T-helper 1 cell treated with Interleukin-12 subunit alpha and Interleukin-12 subunit beta and Interleukin-4 antibody, amounts not matched to agents 30 μg/mL and 1 μg/mL, for 36 hours (primary cell): ENCODE results near the gene NKAP.
"Not testable (repeated sequence)": the region's sequence is repeated elsewhere in the genome, so short reads cannot be mapped to it uniquely, and the experiment has no call there.

Source experiments
- H3K27ac Mint-ChIP-seq: one replicate; pipeline ENCODE4 v1.8.0; 2021; ENCODE audit warnings: mild to moderate bottlenecking, mixed read lengths
- H3K27me3 Mint-ChIP-seq: one replicate; pipeline ENCODE4 v1.8.0; 2021; ENCODE audit warnings: low read depth, mixed read lengths
- H3K36me3 Mint-ChIP-seq: one replicate; pipeline ENCODE4 v1.8.0; 2021; ENCODE audit warnings: low read depth, mixed read lengths
- H3K4me1 Mint-ChIP-seq: one replicate; pipeline ENCODE4 v1.8.0; 2021; ENCODE audit warnings: low read depth, mixed read lengths
- H3K4me3 Mint-ChIP-seq: one replicate; pipeline ENCODE4 v1.8.0; 2021; ENCODE audit warnings: mild to moderate bottlenecking, moderate library complexity, mixed read lengths
- H3K9me3 Mint-ChIP-seq: one replicate; pipeline ENCODE4 v1.8.0; 2021; ENCODE audit warnings: mixed read lengths

NKAP gene

DNA sequence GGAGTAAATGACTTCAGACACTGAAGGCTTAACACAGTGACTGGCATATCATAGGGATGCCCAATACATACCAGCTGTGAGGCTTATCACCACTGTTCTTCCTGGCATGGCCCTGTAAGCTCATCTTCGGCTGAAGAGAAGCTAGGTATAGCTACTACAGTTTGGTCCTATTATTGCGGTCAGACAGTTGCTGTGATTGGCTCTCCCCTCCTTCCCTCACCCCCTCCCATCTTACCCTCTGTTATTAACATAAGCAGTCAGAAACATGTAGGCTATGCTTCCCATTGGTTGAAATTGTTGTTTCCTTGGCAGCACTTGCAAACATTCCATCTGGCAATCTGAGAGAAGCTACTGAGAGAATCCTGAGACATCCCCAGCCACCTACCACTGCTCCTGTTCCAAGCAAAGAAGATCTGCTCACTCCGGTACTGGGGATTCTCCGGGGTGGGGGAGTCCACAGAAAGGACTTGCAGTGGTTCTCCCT, 47.7 kb downstream of the NKAP start, which contains the start of gene AKAP14:
AKAP14 (plus strand) TSS at position 51 of the 484 bp plus-strand sequence. CDS start 7,331 bp downstream, outside the sequence.
- H3K36me3 Mint-ChIP-seq = no peaks in the 10 kb centered on the region
- no peaks in the 10 kb centered on the region for H3K27me3 Mint-ChIP-seq
- H3K4me1 Mint-ChIP-seq = no peaks in the 10 kb centered on the region
- no peaks in the 10 kb centered on the region for H3K9me3 Mint-ChIP-seq
- H3K27ac Mint-ChIP-seq = no peak within 1 kb of the TSS
- no peak within 1 kb of the TSS for H3K4me3 Mint-ChIP-seq

DNA sequence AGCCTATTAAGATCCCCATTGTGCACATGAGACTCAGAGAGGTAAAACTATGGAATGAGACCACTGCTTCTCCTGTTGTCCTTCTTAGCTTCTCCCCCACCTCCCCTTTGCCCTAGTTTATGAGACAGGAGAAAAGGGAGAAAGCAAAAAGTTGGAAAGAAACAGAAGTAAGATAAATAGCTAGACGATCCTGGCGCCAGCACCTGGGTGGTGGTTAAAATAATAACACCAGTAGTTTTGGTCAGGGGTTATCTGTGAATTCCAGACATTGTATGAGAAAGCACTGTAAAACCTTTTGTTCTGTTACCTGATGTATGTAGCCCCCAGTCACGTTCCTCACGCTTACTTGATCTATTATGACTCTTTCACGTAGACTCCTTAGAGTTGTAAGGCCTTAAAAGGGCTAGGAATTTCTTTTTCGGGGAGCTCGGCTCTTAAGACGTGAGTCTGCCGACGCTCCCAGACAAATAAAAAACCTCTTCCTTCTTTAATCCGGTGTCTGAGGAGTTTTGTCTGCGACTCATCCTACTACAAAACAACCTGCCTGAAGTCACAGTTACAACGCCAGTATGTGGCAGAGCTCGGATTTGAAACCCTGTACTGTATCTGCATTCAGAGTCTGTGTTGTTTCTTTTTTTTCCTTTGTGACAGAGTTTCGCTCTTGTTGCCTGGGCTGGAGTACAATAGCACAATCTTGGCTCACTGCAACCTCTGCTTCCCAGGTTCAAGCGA, 51.4 kb downstream of the NKAP start:
- H3K27ac Mint-ChIP-seq, H3K4me1 Mint-ChIP-seq, H3K9me3 Mint-ChIP-seq, H3K27me3 Mint-ChIP-seq, H3K4me3 Mint-ChIP-seq, H3K36me3 Mint-ChIP-seq: not testable (repeated sequence)

DNA sequence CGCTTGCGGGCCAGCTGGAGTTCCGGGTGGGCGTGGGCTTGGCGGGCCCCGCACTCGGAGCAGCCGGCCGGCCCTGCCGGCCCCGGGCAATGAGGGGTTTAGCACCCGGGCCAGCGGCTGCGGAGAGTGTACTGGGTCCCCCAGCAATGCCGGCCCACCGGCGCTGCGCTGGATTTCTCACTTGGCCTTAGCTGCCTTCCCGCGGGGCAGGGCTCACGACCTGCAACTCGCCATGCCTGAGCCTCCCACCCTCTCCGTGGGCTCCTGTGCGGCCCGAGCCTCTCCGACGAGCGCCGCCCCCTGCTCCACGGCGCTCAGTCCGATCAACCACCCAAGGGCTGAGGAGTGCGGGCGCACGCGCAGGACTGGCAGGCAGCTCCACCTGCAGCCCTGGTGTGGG, 52.9 kb downstream of the NKAP start:
- not testable (repeated sequence) for H3K4me1 Mint-ChIP-seq, H3K4me3 Mint-ChIP-seq

DNA sequence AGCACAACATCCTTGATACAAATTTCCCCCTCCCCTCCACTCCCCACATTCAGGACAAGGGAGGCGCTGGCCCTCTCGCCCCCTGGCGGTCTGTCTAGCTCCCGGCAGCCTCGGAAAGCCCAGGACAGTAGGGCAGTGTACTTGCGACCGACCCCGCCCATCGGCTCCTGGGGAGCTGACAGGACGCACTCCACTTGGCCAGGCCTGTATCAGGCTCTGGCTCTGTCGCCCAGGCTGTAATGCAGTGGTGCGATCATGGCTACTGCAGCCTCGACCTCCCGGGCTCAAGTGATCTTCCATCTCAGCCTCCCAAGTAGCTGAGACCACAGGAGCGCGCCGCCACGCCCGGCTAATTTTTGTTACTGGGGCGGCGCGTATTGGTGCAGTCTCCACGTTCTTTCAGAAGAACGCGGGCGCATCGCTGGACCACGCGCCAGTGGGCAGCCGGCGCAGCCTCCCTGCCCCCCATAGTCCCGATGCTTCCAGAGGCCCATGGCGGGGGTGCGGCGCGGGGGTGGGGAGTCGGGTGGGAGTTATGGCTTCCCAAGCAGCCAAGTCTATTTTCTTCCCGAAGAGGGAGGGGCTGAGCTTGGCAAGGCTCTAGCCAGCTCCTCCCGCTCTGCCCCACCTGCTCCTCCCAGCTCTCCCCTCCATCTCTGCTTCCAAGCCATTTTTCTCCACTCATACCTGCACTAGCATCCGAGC, 55.7 kb downstream of the NKAP start:
- no peaks in the 10 kb centered on the region for H3K27me3 Mint-ChIP-seq
- H3K4me1 Mint-ChIP-seq = peaks cover 6% of the 10 kb centered on the region
- no peaks in the 10 kb centered on the region for H3K36me3 Mint-ChIP-seq
- H3K9me3 Mint-ChIP-seq = no peaks in the 10 kb centered on the region
- no peak overlapping the region for H3K4me3 Mint-ChIP-seq
- H3K27ac Mint-ChIP-seq = no peak overlapping the region

More for the DNA sequence above, 52.9 kb downstream of the NKAP start:
- not testable (repeated sequence) for H3K36me3 Mint-ChIP-seq, H3K27me3 Mint-ChIP-seq, H3K9me3 Mint-ChIP-seq, H3K27ac Mint-ChIP-seq

DNA sequence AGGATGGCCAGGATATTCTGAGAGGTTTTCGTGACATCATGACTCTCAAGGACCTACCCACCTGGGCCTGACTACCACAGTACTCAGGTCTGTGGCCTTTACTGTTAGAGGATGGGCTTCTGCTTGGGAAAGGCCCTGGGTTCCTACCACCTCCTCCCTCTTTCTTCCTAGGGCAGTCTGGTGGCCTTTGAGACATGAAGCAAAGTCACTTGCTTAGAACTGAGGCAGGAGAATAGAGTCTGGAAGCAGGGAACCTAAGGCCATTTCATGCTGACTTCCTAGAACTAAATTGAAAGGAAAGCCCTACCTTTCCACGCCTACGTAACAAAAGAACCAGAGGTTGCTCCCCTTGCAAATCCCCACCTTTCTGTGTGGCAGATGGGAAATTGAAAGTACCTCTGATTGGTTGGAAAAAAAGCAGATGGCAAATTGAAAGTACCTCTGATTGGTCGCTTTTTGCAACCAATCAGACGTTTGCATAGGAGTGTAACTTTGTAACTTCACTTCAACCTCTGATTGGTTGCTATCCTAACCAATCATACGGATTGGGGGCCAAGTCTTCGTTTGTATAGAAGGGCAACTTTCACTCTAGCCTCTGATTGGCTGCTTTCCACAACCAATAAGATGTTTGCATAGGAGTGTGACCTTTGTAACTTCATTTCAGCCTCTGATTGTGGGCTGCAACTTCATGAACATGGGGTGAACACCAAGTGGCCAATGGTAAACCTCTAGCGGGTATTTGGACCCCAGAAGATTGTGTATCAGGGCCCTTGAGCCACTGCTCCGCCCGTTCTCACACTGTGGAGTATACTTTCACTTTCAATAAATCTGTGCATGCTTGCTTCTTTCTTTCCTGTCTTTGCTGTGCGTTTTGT, 57.8 kb downstream of the NKAP start:
- Mint-ChIP-seq H3K27me3 (no peaks in the 10 kb centered on the region), H3K4me3 (no peak overlapping the region), H3K9me3 (no peaks in the 10 kb centered on the region), H3K27ac (no peak overlapping the region), H3K36me3 (no peaks in the 10 kb centered on the region), H3K4me1 (peaks cover 6% of the 10 kb centered on the region)

DNA sequence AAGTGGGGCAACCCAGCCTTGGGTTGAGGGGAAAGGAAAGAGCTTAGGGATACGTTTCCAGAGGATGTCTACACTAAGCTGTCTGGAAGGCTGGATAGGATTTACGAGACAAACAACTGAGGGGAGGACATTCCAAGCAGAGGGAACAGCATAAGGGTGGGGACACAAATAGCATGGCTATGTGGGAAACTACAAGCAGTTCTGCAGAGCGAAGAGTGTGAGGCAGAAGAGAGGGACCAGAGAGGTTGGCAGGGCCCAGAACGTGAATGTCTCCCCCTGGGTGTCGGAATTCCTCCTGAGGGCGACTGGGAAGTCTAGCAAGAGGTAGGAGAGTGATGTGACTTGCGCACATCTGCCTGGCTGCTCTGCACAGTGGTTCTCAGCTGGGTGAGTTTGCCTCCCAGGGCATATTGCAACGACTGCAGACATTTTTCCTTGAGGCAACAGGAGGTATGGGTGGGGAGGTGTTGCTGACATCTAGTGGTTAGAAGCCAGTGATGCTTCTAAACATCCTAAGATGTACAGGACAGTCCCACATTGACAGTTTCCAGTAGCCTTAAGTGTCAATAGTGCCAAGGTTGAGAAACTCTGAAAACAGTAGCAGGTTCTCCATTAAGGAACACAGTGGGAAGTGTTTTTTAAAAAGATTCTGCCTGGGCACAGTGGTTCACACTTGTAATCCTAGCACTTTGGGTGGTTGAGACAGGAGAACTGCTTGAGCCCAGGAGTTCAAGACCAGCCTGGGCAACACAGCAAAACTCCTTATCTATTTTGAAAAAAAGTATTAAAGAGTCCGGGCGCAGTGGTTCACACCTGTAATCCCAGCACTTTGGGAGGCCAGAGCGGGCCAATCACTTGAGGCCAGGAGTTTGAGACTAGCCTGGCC, 62.8 kb downstream of the NKAP start:
- Mint-ChIP-seq H3K4me1 (peaks cover 12% of the 10 kb centered on the region), H3K9me3 (no peaks in the 10 kb centered on the region), H3K27ac (peak overlapping the region; percentile 31), H3K27me3 (no peaks in the 10 kb centered on the region), H3K4me3 (no peak overlapping the region), H3K36me3 (peaks cover 7% of the 10 kb centered on the region)

DNA sequence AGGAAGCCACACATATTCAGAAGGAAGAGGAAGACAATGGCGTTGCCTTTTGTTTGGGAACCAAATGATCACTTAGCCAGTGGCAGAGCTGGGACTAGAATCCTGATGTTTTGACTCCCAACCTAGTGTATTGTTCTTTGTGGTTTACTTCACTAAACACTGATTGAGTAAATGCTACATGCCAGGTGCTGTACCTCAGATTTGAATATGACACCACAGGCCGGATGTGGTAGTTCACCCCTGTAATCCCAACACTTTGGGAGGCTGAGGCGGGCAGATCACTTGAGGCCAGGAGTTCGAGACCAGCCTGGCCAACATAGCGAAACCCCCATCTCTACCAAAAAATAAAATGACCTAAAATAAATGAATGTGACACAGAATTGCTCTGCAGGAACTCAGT, 63.5 kb downstream of the NKAP start:
- peaks cover 12% of the 10 kb centered on the region for H3K4me1 Mint-ChIP-seq
- no peak overlapping the region for H3K27ac Mint-ChIP-seq
- H3K4me3 Mint-ChIP-seq = no peak overlapping the region
- no peaks in the 10 kb centered on the region for H3K9me3 Mint-ChIP-seq
- H3K36me3 Mint-ChIP-seq = peaks cover 7% of the 10 kb centered on the region
- H3K27me3 Mint-ChIP-seq = no peaks in the 10 kb centered on the region

DNA sequence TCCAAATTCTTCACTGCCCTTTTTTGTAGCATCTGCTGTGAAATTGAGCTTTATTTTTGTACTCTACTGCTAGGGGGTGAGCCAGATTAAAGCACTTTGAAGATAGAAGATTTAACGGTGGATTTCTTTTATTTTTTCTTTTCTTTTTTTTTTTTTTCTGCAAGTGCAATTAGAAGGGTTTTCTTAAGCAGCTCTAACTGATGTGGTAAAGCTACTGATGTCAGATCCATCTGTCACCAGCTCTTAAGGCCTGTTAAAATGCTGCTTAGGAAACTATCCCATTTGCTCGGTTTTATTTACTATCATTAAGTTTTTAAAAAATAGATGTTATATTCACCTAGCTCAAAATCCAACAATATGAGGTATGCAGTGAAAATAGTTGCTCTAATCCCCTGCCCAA, 64.8 kb downstream of the NKAP start:
- no peak overlapping the region for H3K4me3 Mint-ChIP-seq
- no peaks in the 10 kb centered on the region for H3K27me3 Mint-ChIP-seq
- no peaks in the 10 kb centered on the region for H3K9me3 Mint-ChIP-seq
- H3K36me3 Mint-ChIP-seq = peaks cover 7% of the 10 kb centered on the region
- H3K4me1 Mint-ChIP-seq = peaks cover 12% of the 10 kb centered on the region
- no peak overlapping the region for H3K27ac Mint-ChIP-seq

DNA sequence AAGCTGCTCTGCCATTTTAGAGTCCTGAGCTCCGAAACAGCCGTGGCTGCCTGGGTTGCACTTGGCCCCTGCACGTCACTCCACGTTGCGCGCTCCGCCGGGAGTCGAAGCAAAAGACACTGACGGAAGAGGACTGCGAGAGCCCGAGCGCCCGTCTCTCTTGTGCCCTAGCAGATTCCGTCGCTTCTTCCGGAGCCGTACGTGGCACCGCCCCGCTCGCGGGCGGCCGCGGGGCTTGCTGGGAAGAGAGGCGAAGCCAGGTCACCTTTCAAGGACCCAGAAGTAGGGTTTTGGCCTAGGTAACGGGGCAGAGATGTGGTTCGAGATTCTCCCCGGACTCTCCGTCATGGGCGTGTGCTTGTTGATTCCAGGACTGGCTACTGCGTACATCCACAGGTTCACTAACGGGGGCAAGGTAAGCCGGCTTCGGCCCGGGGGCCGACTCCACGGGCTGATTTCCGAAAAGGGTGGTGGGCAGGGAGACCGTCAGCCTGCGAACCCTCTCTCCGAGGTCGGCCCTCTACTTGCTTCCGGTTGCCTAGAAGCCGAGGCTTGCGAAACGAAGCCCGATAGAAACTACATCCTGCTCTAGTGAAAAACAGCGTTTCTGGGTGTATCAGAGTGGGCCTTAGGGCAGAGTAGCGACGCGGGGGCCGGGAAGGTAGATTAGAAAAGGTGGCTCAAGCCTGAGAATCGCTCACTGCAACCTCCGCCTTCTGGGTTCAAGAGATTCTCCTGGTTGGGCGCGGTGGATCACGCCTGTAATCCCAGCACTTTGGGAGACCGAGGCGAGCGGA, 71.8 kb downstream of the NKAP start, which contains the start of the genes NDUFA1 and RNF113A:
NDUFA1 (plus strand) TSS at position 234 of the 797 bp plus-strand sequence; CDS start at position 314, 80 bp downstream.
RNF113A (minus strand) TSS at position 135 of the 797 bp plus-strand sequence; CDS start at position 15, 120 bp downstream.
- H3K9me3 Mint-ChIP-seq = no peaks in the 10 kb centered on the region
- peak within 1 kb of the TSS; percentile 99 for H3K27ac Mint-ChIP-seq
- peaks cover 4% of the 10 kb centered on the region for H3K4me1 Mint-ChIP-seq

DNA sequence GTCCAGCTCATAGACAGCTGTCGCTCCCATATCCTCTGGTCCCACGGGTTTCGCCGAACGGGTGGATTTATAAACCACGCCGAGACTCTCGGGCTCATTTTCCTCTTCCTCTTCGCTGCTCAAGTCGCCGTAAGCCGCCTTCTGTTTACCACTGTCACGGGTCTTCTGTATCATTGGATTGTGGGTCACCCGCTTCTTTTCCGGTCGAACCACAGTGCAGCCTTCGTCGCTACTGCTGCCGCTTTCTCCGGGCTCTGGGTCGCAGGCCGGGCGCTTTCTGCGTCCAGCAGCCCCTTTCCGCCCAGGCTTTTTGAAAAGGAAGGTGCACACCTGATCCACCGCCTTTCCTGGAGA, 72.3 kb downstream of the NKAP start:
- Mint-ChIP-seq H3K4me3 (peak overlapping the region; percentile 98), H3K4me1 (peaks cover 4% of the 10 kb centered on the region), H3K27ac (peak overlapping the region; percentile 99), H3K27me3 (no peaks in the 10 kb centered on the region), H3K9me3 (no peaks in the 10 kb centered on the region), H3K36me3 (peaks cover 7% of the 10 kb centered on the region)

More for the DNA sequence above, 71.8 kb downstream of the NKAP start, which contains the start of the genes NDUFA1 and RNF113A:
- Mint-ChIP-seq H3K4me3 (peak within 1 kb of the TSS; percentile 98), H3K36me3 (peaks cover 7% of the 10 kb centered on the region), H3K27me3 (no peaks in the 10 kb centered on the region)
